Liver (tissue), 3 donors: ENCODE data around the gene CMIP.

Experiments
- CTCF ChIP-seq: fragments of 150-350 bp; IDR thresholded peaks from 2 replicates; pipeline ENCODE4 v1.5.1; 2017; ENCODE audit warnings: improper control_type of control experiment, low read depth, low read length; ENCODE audit not compliant: missing input control
- EGR1 ChIP-seq, 2 donors: IDR thresholded peaks; 2 replicates each; pipeline ENCODE4 v1.6.1; 2016 to 2018; ENCODE audit warnings: antibody characterized with exemption in 2 of 2, low read depth in 2 of 2
- FOXA1 ChIP-seq: IDR thresholded peaks from 2 replicates; pipeline ENCODE4 v1.6.1; 2016; ENCODE audit warnings: antibody characterized with exemption
- GABPA ChIP-seq, 2 donors: IDR thresholded peaks in 1 of 2; conservative IDR thresholded peaks in 1 of 2; 2 replicates each; pipeline ENCODE4 v1.6.1; 2016; ENCODE audit warnings: antibody characterized with exemption in 2 of 2, mild to moderate bottlenecking in 1 of 2, moderate library complexity in 1 of 2
- HNF4A ChIP-seq, 2 donors: conservative IDR thresholded peaks; 2 replicates each; pipeline ENCODE4 v1.6.1; 2016; ENCODE audit warnings: antibody characterized with exemption in 2 of 2, mild to moderate bottlenecking in 2 of 2
- HNF4G ChIP-seq: IDR thresholded peaks from 2 replicates; pipeline ENCODE4 v1.6.1; 2016; ENCODE audit warnings: antibody characterized with exemption
- JUND ChIP-seq, 2 donors: IDR thresholded peaks; 2 replicates each; pipeline ENCODE4 v1.6.1; 2016; ENCODE audit warnings: antibody characterized with exemption in 2 of 2
- MAX ChIP-seq: IDR thresholded peaks from 2 replicates; pipeline ENCODE4 v1.6.1; 2016; ENCODE audit warnings: antibody characterized with exemption
- RAD21 ChIP-seq, 2 donors: IDR thresholded peaks; 2 replicates each; pipeline ENCODE4 v1.6.1; 2016; ENCODE audit warnings: antibody characterized with exemption in 2 of 2, mild to moderate bottlenecking in 2 of 2
- REST ChIP-seq: IDR thresholded peaks from 2 replicates; pipeline ENCODE4 v1.6.1; 2016; ENCODE audit warnings: antibody characterized with exemption, mild to moderate bottlenecking
- SP1 ChIP-seq: IDR thresholded peaks from 2 replicates; pipeline ENCODE4 v1.6.1; 2018; ENCODE audit warnings: antibody characterized with exemption, mild to moderate bottlenecking
- TAF1 ChIP-seq: conservative IDR thresholded peaks from 2 replicates; pipeline ENCODE4 v1.6.1; 2016; ENCODE audit warnings: antibody characterized with exemption, mild to moderate bottlenecking
- YY1 ChIP-seq: IDR thresholded peaks from 2 replicates; pipeline ENCODE4 v1.6.1; 2016; ENCODE audit warnings: antibody characterized with exemption, mild to moderate bottlenecking
- donor health status: healthy.
- donor health status: healthy.

GRCh38 chr16:81560979-81561657, 116.5 kb downstream of the CMIP start:
- TF ChIP-seq FOXA1 (no peak), CTCF (no peak), YY1 (no peak), RAD21 (IDR thresholded peaks at IDR 0.05) (no peak), JUND (IDR thresholded peaks at IDR 0.05) (no peak), EGR1 (IDR thresholded peaks at IDR 0.05; ENCODE audit: low read depth in 2 of 2) (no peak), HNF4A (conservative IDR thresholded peaks at IDR 0.05) (no peak), REST (no peak), TAF1 (no peak), HNF4G (no peak), MAX (no peak), GABPA (IDR thresholded peaks at IDR 0.05 in 1 of 2, conservative IDR thresholded peaks at IDR 0.05 in 1 of 2) (no peak), SP1 (no peak)
